SK-N-SH treated with all-trans-retinoic acid at 6 μM for 48 hours (cell line): ENCODE data around the gene ZSCAN18.

Source experiments
- ATAC-seq: fragments of 200-7000 bp; cut with Tn5 transposase; 3 replicates; pipeline ENCODE4 v1.9.1; 2020; ENCODE audit warnings: mild to moderate bottlenecking, moderate library complexity
- BACH2 ChIP-seq: fragments of 250-450 bp; sonication (Bioruptor Pico); IDR thresholded peaks from 2 replicates; pipeline ENCODE4 v1.9.0; 2021; ENCODE audit warnings: mild to moderate bottlenecking, borderline replicate concordance
- CREB5 ChIP-seq: fragments of 250-450 bp; sonication (Bioruptor Pico); IDR thresholded peaks from 2 replicates; pipeline ENCODE4 v1.5.1; 2020; ENCODE audit warnings: low read depth, mild to moderate bottlenecking, moderate library complexity
- CSDC2 ChIP-seq: fragments of 250-450 bp; sonication (Bioruptor Pico); IDR thresholded peaks from 2 replicates; pipeline ENCODE4 v1.5.0; 2020; ENCODE audit warnings: mild to moderate bottlenecking, moderate library complexity
- ESRRG ChIP-seq: fragments of 250-450 bp; sonication (Bioruptor Pico); IDR thresholded peaks from 2 replicates; pipeline ENCODE4 v1.6.1; 2021; ENCODE audit warnings: mild to moderate bottlenecking
- PATZ1 ChIP-seq: fragments of 250-450 bp; sonication (Bioruptor Pico); IDR thresholded peaks from 2 replicates; pipeline ENCODE4 v1.8.0; 2020; ENCODE audit warnings: mild to moderate bottlenecking, moderate library complexity, borderline replicate concordance
- POU6F1 ChIP-seq: fragments of 250-450 bp; sonication (Bioruptor Pico); IDR thresholded peaks from 2 replicates; pipeline ENCODE4 v1.8.0; 2021; ENCODE audit warnings: low read depth, mild to moderate bottlenecking, moderate library complexity, borderline replicate concordance
- PPARA ChIP-seq: fragments of 250-450 bp; sonication (Bioruptor Pico); IDR thresholded peaks from 2 replicates; pipeline ENCODE4 v1.5.0; 2020; ENCODE audit warnings: mild to moderate bottlenecking, borderline replicate concordance
- SNAI2 ChIP-seq: fragments of 250-450 bp; sonication (Bioruptor Pico); IDR thresholded peaks from 2 replicates; pipeline ENCODE4 v1.5.0; 2020; ENCODE audit warnings: mild to moderate bottlenecking, moderate library complexity
- TCF4 ChIP-seq: fragments of 250-450 bp; sonication (Bioruptor Pico); IDR thresholded peaks from 2 replicates; pipeline ENCODE4 v1.8.0; 2021; ENCODE audit warnings: mild to moderate bottlenecking, moderate library complexity, borderline replicate concordance
- TOX ChIP-seq: fragments of 250-450 bp; sonication (Bioruptor Pico); IDR thresholded peaks from 2 replicates; pipeline ENCODE4 v1.8.0; 2021; ENCODE audit warnings: mild to moderate bottlenecking, moderate library complexity, borderline replicate concordance
- TSHZ2 ChIP-seq: fragments of 250-450 bp; sonication (Bioruptor Pico); IDR thresholded peaks from 2 replicates; pipeline ENCODE4 v1.5.0; 2020; ENCODE audit warnings: mild to moderate bottlenecking, moderate library complexity
- ZC3H10 ChIP-seq: fragments of 250-450 bp; sonication (Bioruptor Pico); IDR thresholded peaks from 2 replicates; pipeline ENCODE4 v1.5.1; 2021; ENCODE audit warnings: mild to moderate bottlenecking, moderate library complexity
- ZFP3 ChIP-seq: fragments of 250-450 bp; sonication (Bioruptor Pico); IDR thresholded peaks from 2 replicates; pipeline ENCODE4 v1.5.0; 2020; ENCODE audit warnings: mild to moderate bottlenecking, moderate library complexity
- ZFP30 ChIP-seq: fragments of 450-650 bp; formaldehyde crosslinking; IDR thresholded peaks from 2 replicates; pipeline ENCODE4 v1.5.0; 2022; ENCODE audit warnings: mild to moderate bottlenecking, moderate library complexity
- ZNF565 ChIP-seq: fragments of 450-650 bp; formaldehyde crosslinking; conservative IDR thresholded peaks from 2 replicates; pipeline ENCODE4 v1.5.0; 2020; ENCODE audit warnings: low read depth, mild to moderate bottlenecking, moderate library complexity

Gene ZSCAN18

GRCh38 chr19:58095328-58095727, 2.7 kb downstream of the ZSCAN18 start:
- no peak for TF ChIP-seq PATZ1 (CRISPR knock-in tag)
- TF ChIP-seq, all 23 proteins: peak for 0
- no peak for ATAC-seq

GRCh38 chr19:58093071-58093470, 5.0 kb downstream of the ZSCAN18 start:
- TF ChIP-seq CSDC2: no peak
- no peak for TF ChIP-seq ZNF565 (CRISPR knock-in tag)
- TF ChIP-seq BACH2 (CRISPR knock-in tag): no peak
- TF ChIP-seq PPARA: no peak
- no peak for TF ChIP-seq ZFP3
- no peak for TF ChIP-seq ZC3H10
- no peak for TF ChIP-seq CREB5 (CRISPR knock-in tag)
- TF ChIP-seq TOX (CRISPR knock-in tag): no peak
- no peak for TF ChIP-seq TCF4 (CRISPR knock-in tag)
- no peak for TF ChIP-seq TSHZ2 (CRISPR knock-in tag)
- no peak for TF ChIP-seq ZFP30 (CRISPR knock-in tag)
- no peak for ATAC-seq

GRCh38 chr19:58091251-58091995, 6.6 kb downstream of the ZSCAN18 start:
- no peak for ATAC-seq
- TF ChIP-seq ZFP30 (CRISPR knock-in tag) (no peak), ESRRG (no peak)
- TF ChIP-seq, all 23 proteins: peak for 0

- TF ChIP-seq BACH2 (CRISPR knock-in tag): no peak
- TF ChIP-seq ESRRG: no peak
- no peak for ATAC-seq
These were observed 8.2 kb downstream of the ZSCAN18 start for GRCh38 chr19:58089846-58090245.

- ATAC-seq: no peak
These were observed 9.4 kb downstream of the ZSCAN18 start for GRCh38 chr19:58088521-58089052.

GRCh38 chr19:58086825-58087710, 11.0 kb downstream of the ZSCAN18 start:
- ATAC-seq: no peak
- TF ChIP-seq ZC3H10: no peak
- TF ChIP-seq POU6F1: no peak
- no peak for TF ChIP-seq ZFP30 (CRISPR knock-in tag)
- no peak for TF ChIP-seq TOX (CRISPR knock-in tag)
- TF ChIP-seq CREB5 (CRISPR knock-in tag): no peak
- no peak for TF ChIP-seq PATZ1 (CRISPR knock-in tag)
- no peak for TF ChIP-seq SNAI2 (CRISPR knock-in tag)
- TF ChIP-seq ESRRG: no peak
- no peak for TF ChIP-seq PPARA

More at GRCh38 chr19:58088521-58089052, 9.4 kb downstream of the ZSCAN18 start:
- TF ChIP-seq ZFP30 (CRISPR knock-in tag): no peak
- no peak for TF ChIP-seq BACH2 (CRISPR knock-in tag)
